ENCODE results near the gene ACAP3.

The ACAP3 gene

DNA sequence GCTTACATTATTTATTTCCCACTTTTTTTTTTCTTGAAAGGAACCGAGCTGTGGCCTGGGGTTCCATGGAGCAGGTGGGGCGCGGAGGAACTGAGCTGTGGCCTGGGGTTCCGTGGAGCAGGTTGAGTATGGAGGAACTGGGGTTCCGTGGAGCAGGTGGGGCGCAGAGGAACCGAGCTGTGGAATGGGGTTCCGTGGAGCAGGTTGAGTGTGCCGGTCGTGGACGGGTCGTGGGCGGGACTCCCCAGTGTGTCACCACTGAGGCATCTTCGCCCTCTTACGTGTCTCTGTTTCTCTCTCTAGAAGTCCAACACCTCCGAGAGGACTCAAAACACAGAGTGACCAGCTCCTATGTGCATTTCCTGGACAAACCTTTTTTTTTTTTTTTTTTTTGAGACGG lies 28.7 kb downstream of the ACAP3 start:
- DNase-seq, result no peak

DNA sequence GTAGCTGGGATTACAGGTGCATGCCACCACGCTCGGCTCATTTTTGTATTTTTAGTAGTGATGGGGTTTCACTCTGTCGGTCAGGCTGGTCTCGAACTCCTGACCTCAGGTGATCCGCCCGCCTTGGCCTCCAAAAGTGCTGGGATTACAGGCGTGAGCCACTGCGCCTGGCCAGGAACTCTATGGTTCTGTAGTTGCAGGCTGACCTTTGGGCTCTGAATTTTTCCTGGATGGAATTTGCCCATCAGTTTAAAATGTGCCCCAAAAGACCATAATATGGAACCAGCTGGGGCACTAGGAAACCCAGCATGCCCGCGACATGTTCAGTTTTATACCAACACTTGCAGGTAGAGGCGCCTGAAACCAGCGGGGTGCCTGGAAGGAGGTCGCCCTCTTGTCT lies 29.1 kb downstream of the ACAP3 start:
- DNase-seq, result no peak
- in situ Hi-C loops (cut with MboI; ENCODE audit: low pct_unique_long_range_greater_than_20kb, low sequenced_read_pairs), result no loop called here

More for the DNA sequence above, 28.7 kb downstream of the ACAP3 start:
- in situ Hi-C loops (cut with MboI; ENCODE audit: low pct_unique_long_range_greater_than_20kb, low sequenced_read_pairs), result no loop called here

GRCh38 chr1:1275836-1276235 lies 31.9 kb downstream of the ACAP3 start:
- in situ Hi-C loops (cut with MboI; ENCODE audit: low pct_unique_long_range_greater_than_20kb, low sequenced_read_pairs), result no loop called here
- no peak for DNase-seq

DNA sequence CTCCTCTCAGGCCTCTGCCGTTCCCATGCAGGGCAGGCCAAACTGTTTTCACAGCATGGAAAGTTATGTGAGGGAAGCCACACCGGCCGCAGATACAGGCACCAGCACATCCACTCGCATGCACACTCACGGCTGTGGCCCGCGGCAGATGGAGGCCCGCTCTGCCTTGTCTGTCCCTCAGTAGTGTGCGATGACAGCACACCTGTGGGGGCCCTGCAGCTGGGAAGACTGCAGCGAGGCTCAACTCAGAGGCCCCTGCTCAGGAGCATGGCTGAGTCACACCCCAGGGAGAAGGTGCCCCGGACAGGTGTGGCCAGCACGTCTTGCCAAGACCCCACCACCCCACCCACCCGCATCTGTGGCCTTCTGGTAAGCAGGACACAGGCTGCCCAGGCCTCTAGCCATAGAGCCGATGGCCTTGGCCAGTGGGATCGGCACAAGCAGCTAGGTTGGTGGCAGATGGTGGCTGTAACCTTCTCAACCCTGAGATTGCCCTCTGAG lies 32.7 kb downstream of the ACAP3 start:
- in situ Hi-C loops (cut with MboI; ENCODE audit: low pct_unique_long_range_greater_than_20kb, low sequenced_read_pairs), result no loop called here
- no peak for DNase-seq

GRCh38 chr1:1274299-1274930 lies 33.3 kb downstream of the ACAP3 start:
- DNase-seq, result no peak
- in situ Hi-C loops (cut with MboI; ENCODE audit: low pct_unique_long_range_greater_than_20kb, low sequenced_read_pairs), result no loop called here

- in situ Hi-C loops (cut with MboI; ENCODE audit: low pct_unique_long_range_greater_than_20kb, low sequenced_read_pairs), result no loop called here
- DNase-seq, result peak; percentile 83
These were observed 34.0 kb downstream of the ACAP3 start, which contains the start of gene UBE2J2 for GRCh38 chr1:1273512-1274298. UBE2J2 (minus strand) TSS chr1:1273854; CDS start chr1:1267992, 5,862 bp downstream.

DNA sequence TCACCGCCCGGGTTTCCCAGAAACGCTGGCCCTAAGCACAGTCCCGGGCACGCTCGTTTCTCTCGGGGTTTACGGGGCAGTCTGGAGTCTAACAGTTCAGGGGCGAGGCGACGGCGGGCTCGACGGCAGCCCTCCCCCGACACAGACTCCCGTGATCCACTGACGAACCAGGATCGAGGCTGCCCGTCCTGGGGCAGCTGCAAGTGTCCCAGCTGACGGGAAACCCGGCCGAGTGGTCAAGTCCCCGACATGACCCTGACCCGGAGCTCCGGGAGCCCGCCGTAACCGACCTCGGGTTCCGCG lies 34.6 kb downstream of the ACAP3 start:
- in situ Hi-C loops (cut with MboI; ENCODE audit: low pct_unique_long_range_greater_than_20kb, low sequenced_read_pairs), result no loop called here

GRCh38 chr1:1272341-1273208 lies 35.2 kb downstream of the ACAP3 start:
- in situ Hi-C loops (cut with MboI; ENCODE audit: low pct_unique_long_range_greater_than_20kb, low sequenced_read_pairs), result no loop called here
- no peak for DNase-seq

More for the DNA sequence above, 34.6 kb downstream of the ACAP3 start:
- DNase-seq, result no peak

DNA sequence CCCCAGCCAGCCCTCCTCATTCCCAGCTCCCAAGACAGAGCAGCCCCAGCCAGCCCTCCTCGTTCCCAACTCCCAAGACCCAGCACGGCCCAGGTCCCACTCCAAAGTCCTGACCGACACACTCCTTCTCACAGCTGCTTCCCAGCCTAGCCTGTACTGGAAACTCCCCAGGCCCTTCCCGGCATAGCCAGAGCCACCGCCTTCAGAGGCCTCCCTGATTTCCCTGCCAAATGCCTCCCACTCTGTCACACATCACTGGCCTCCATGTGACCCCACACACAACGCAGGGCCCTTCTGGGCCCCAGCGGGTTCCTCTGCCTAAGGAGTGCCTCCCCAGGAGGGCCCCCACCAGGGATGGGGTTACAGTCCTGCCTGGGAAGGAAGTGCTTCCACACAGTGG lies 36.9 kb downstream of the ACAP3 start:
- in situ Hi-C loops (cut with MboI; ENCODE audit: low pct_unique_long_range_greater_than_20kb, low sequenced_read_pairs), result no loop called here
- no peak for DNase-seq

DNA sequence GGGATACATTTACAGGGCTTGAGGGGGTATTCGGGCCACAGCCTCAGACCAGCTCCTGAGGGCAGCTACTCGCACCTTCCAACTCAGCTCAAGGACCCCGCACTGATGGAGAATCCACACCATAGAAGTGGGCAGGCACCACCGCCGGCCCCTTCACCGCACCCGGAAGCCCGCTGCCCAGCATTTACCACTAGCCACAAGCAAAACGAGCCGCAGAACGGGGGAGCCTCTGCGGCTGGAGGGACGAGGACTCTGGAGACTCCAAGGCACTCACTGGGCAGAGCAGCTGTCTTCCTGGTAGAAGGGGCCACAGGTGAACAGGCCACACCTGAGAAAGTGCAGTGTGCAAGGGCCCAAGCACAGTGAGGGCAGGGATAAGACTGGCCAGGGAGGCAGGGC lies 39.4 kb downstream of the ACAP3 start:
- no peak for DNase-seq
- in situ Hi-C loops (cut with MboI; ENCODE audit: low pct_unique_long_range_greater_than_20kb, low sequenced_read_pairs), result no loop called here

- DNase-seq, result no peak
- in situ Hi-C loops (cut with MboI; ENCODE audit: low pct_unique_long_range_greater_than_20kb, low sequenced_read_pairs), result no loop called here
These were observed 40.0 kb downstream of the ACAP3 start for GRCh38 chr1:1267488-1268283.

DNA sequence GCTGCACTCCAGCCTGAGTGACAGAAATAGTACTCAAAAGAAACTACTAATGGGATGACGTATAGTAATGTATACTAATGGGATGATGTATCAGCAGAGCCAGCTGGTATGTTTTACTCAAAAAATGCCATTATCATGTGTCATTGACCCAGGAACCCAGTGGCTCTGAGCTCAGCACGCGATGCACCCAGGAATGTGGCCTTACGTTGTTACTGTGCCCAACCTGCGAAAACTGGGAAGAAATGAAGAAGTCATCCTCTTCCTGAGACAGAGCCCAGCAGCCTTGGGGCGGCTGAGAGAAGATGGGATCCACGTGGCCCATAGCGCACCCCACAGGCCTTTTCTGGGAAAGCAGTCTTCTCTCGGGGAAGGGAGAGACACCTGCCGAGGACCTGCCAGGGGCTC lies 42.9 kb downstream of the ACAP3 start:
- DNase-seq, result peak; percentile 55
- in situ Hi-C loops (cut with MboI; ENCODE audit: low pct_unique_long_range_greater_than_20kb, low sequenced_read_pairs), result no loop called here

- in situ Hi-C loops (cut with MboI; ENCODE audit: low pct_unique_long_range_greater_than_20kb, low sequenced_read_pairs), result no loop called here
- DNase-seq, result no peak
These were observed 43.7 kb downstream of the ACAP3 start for GRCh38 chr1:1264026-1264425.

GRCh38 chr1:1262758-1263157 lies 45.0 kb downstream of the ACAP3 start:
- in situ Hi-C loops (cut with MboI; ENCODE audit: low pct_unique_long_range_greater_than_20kb, low sequenced_read_pairs), result no loop called here
- no peak for DNase-seq

DNA sequence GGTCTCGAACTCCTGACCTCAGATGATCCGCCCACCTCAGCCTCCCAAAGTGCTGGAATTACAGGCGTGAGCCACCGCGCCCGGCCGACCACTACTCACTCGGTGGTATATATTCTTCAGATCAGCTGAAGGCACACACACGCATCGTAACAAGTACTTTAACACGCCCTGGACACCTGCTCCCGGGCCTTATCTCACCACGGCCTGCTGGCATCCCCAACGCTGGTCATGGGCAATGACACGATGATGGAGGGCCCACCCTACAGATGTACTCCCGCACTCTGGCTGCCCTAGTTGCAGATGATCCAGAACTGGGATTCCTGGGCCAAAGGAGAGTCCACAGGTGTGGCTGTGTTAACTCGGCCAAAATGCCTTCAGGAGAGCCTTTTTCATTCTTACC lies 45.7 kb downstream of the ACAP3 start:
- no peak for DNase-seq
- in situ Hi-C loops (cut with MboI; ENCODE audit: low pct_unique_long_range_greater_than_20kb, low sequenced_read_pairs), result no loop called here

- DNase-seq, result no peak
- in situ Hi-C loops (cut with MboI; ENCODE audit: low pct_unique_long_range_greater_than_20kb, low sequenced_read_pairs), result no loop called here
These were observed 46.7 kb downstream of the ACAP3 start for GRCh38 chr1:1260843-1261560.

- in situ Hi-C loops (cut with MboI; ENCODE audit: low pct_unique_long_range_greater_than_20kb, low sequenced_read_pairs), result no loop called here
- DNase-seq, result no peak
These were observed 47.7 kb downstream of the ACAP3 start for GRCh38 chr1:1259951-1260600.

DNA sequence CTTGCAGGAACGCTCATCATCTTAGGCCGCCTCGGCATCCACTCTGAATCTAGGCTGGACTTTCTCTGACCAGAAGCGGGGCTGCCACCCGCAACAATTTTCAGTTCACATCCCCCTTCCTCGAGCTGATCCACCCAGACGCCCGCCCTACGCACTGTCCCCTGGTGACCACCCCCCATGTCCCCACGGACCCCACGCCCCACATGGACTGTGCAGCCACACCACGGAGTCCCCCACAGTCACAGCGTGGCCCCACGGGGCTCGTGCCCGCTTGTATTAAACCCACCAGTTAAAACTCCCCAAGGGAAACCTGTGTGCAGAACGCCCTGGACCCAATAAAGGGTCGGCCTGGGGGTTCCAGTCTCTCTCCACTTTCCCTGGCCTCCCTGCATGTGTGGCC lies 48.2 kb downstream of the ACAP3 start:
- in situ Hi-C loops (cut with MboI; ENCODE audit: low pct_unique_long_range_greater_than_20kb, low sequenced_read_pairs), result no loop called here
- DNase-seq, result no peak

All from KBM-7 (cell line).